ENCODE results near the gene OTUD5.

Gene OTUD5

GRCh38 chrX:48914593-48915493 is 42.6 kb downstream of the OTUD5 start:
- Histone ChIP-seq H3K9ac (ENCODE audit: insufficient read length, low read depth) (peak overlapping the region; percentile 45), H3K4me1 (ENCODE audit: insufficient read depth, insufficient read length) (peaks cover 2% of the 10 kb centered on the region), H3K27me3 (ENCODE audit: insufficient read depth, insufficient read length) (no peaks in the 10 kb centered on the region), H3K36me3 (ENCODE audit: insufficient read depth, insufficient read length, low read length) (peaks cover 42% of the 10 kb centered on the region), H3K9me3 (ENCODE audit: insufficient read depth, low read length) (no peaks in the 10 kb centered on the region), H3K4me3 (ENCODE audit: insufficient read length, low read depth) (no peak overlapping the region)
- no peak for DNase-seq (ENCODE audit: low read depth, low spot score)
- TF ChIP-seq SUZ12 (IDR thresholded peaks at IDR 0.05; ENCODE audit: extremely low read depth, insufficient read depth, insufficient read length) (no peak), ZNF274 (IDR thresholded peaks at IDR 0.05; ENCODE audit: low read depth, low read length) (no peak), YY1 (IDR thresholded peaks at IDR 0.05; ENCODE audit: insufficient read depth, insufficient read length) (no peak)

- Histone ChIP-seq H3K9me3 (ENCODE audit: insufficient read depth, low read length) (no peaks in the 10 kb centered on the region), H3K9ac (ENCODE audit: insufficient read length, low read depth) (no peak overlapping the region), H3K36me3 (ENCODE audit: insufficient read depth, insufficient read length, low read length) (peaks cover 48% of the 10 kb centered on the region), H3K27me3 (ENCODE audit: insufficient read depth, insufficient read length) (no peaks in the 10 kb centered on the region), H3K4me1 (ENCODE audit: insufficient read depth, insufficient read length) (peaks cover 5% of the 10 kb centered on the region), H3K4me3 (ENCODE audit: insufficient read length, low read depth) (no peak overlapping the region)
- TF ChIP-seq ZNF274 (IDR thresholded peaks at IDR 0.05; ENCODE audit: low read depth, low read length) (no peak), YY1 (IDR thresholded peaks at IDR 0.05; ENCODE audit: insufficient read depth, insufficient read length) (no peak), SUZ12 (IDR thresholded peaks at IDR 0.05; ENCODE audit: extremely low read depth, insufficient read depth, insufficient read length) (no peak)
- DNase-seq (ENCODE audit: low read depth, low spot score): no peak
Observed at GRCh38 chrX:48913605-48914366, 43.6 kb downstream of the OTUD5 start.

GRCh38 chrX:48911412-48912182 is 45.8 kb downstream of the OTUD5 start, which contains the start of gene SLC35A2:
Gene SLC35A2, minus strand, starts transcription at chrX:48911646. Its CDS starts 10 bp downstream, at chrX:48911636.
- H3K27me3 ChIP-seq (ENCODE audit: insufficient read depth, insufficient read length): no peaks in the 10 kb centered on the region
- peaks cover 5% of the 10 kb centered on the region for H3K4me1 ChIP-seq (ENCODE audit: insufficient read depth, insufficient read length)
- H3K36me3 ChIP-seq (ENCODE audit: insufficient read depth, insufficient read length, low read length): peaks cover 58% of the 10 kb centered on the region
- no peak for DNase-seq (ENCODE audit: low read depth, low spot score)
- H3K4me3 ChIP-seq (ENCODE audit: insufficient read length, low read depth): peak within 1 kb of the TSS; percentile 95
- no peaks in the 10 kb centered on the region for H3K9me3 ChIP-seq (ENCODE audit: insufficient read depth, low read length)
- peak within 1 kb of the TSS; percentile 96 for H3K9ac ChIP-seq (ENCODE audit: insufficient read length, low read depth)
- TF ChIP-seq ZNF274 (IDR thresholded peaks at IDR 0.05; ENCODE audit: low read depth, low read length) (no peak), YY1 (IDR thresholded peaks at IDR 0.05; ENCODE audit: insufficient read depth, insufficient read length) (peak; percentile 64), SUZ12 (IDR thresholded peaks at IDR 0.05; ENCODE audit: extremely low read depth, insufficient read depth, insufficient read length) (no peak)

- no peaks in the 10 kb centered on the region for H3K27me3 ChIP-seq (ENCODE audit: insufficient read depth, insufficient read length)
- TF ChIP-seq YY1 (IDR thresholded peaks at IDR 0.05; ENCODE audit: insufficient read depth, insufficient read length) (no peak), ZNF274 (IDR thresholded peaks at IDR 0.05; ENCODE audit: low read depth, low read length) (no peak), SUZ12 (IDR thresholded peaks at IDR 0.05; ENCODE audit: extremely low read depth, insufficient read depth, insufficient read length) (no peak)
- H3K4me1 ChIP-seq (ENCODE audit: insufficient read depth, insufficient read length): peaks cover 5% of the 10 kb centered on the region
- DNase-seq (ENCODE audit: low read depth, low spot score): no peak
- H3K36me3 ChIP-seq (ENCODE audit: insufficient read depth, insufficient read length, low read length): peaks cover 61% of the 10 kb centered on the region
- peak overlapping the region; percentile 95 for H3K4me3 ChIP-seq (ENCODE audit: insufficient read length, low read depth)
- H3K9ac ChIP-seq (ENCODE audit: insufficient read length, low read depth): peak overlapping the region; percentile 96
- H3K9me3 ChIP-seq (ENCODE audit: insufficient read depth, low read length): no peaks in the 10 kb centered on the region
Observed at GRCh38 chrX:48910926-48911411, 46.4 kb downstream of the OTUD5 start.

- TF ChIP-seq ZNF274 (IDR thresholded peaks at IDR 0.05; ENCODE audit: low read depth, low read length) (no peak), SUZ12 (IDR thresholded peaks at IDR 0.05; ENCODE audit: extremely low read depth, insufficient read depth, insufficient read length) (no peak), YY1 (IDR thresholded peaks at IDR 0.05; ENCODE audit: insufficient read depth, insufficient read length) (no peak)
- Histone ChIP-seq H3K9me3 (ENCODE audit: insufficient read depth, low read length) (no peaks in the 10 kb centered on the region), H3K4me1 (ENCODE audit: insufficient read depth, insufficient read length) (peaks cover 5% of the 10 kb centered on the region), H3K9ac (ENCODE audit: insufficient read length, low read depth) (peak overlapping the region; percentile 50), H3K4me3 (ENCODE audit: insufficient read length, low read depth) (peak overlapping the region; percentile 95), H3K36me3 (ENCODE audit: insufficient read depth, insufficient read length, low read length) (peaks cover 62% of the 10 kb centered on the region), H3K27me3 (ENCODE audit: insufficient read depth, insufficient read length) (no peaks in the 10 kb centered on the region)
- DNase-seq (ENCODE audit: low read depth, low spot score): no peak
Observed at GRCh38 chrX:48909703-48910294, 47.6 kb downstream of the OTUD5 start.

- TF ChIP-seq ZNF274 (IDR thresholded peaks at IDR 0.05; ENCODE audit: low read depth, low read length) (no peak), YY1 (IDR thresholded peaks at IDR 0.05; ENCODE audit: insufficient read depth, insufficient read length) (no peak), SUZ12 (IDR thresholded peaks at IDR 0.05; ENCODE audit: extremely low read depth, insufficient read depth, insufficient read length) (no peak)
- Histone ChIP-seq H3K36me3 (ENCODE audit: insufficient read depth, insufficient read length, low read length) (peaks cover 59% of the 10 kb centered on the region), H3K9ac (ENCODE audit: insufficient read length, low read depth) (no peak overlapping the region), H3K27me3 (ENCODE audit: insufficient read depth, insufficient read length) (no peaks in the 10 kb centered on the region), H3K9me3 (ENCODE audit: insufficient read depth, low read length) (no peaks in the 10 kb centered on the region), H3K4me3 (ENCODE audit: insufficient read length, low read depth) (no peak overlapping the region), H3K4me1 (ENCODE audit: insufficient read depth, insufficient read length) (peaks cover 5% of the 10 kb centered on the region)
- no peak for DNase-seq (ENCODE audit: low read depth, low spot score)
Observed at GRCh38 chrX:48908600-48908999, 48.8 kb downstream of the OTUD5 start.

All from NT2/D1 (cell line).